HG02870 (cell line): ENCODE results near the gene SLC25A3.
"Not testable (repeated sequence)": the region's sequence is repeated elsewhere in the genome, so short reads cannot be mapped to it uniquely, and the experiment has no call there.

Experiments
- ATAC-seq: cut with Tn5 transposase; IDR thresholded peaks from one replicate; pipeline ENCODE4 v1.9.1; 2021; ENCODE audit warnings: mild to moderate bottlenecking, moderate library complexity; ENCODE audit not compliant: unreplicated experiment

SLC25A3 gene

GRCh38 chr12:98594050-98594835 is 757 bp downstream of the SLC25A3 start:
- ATAC-seq = peak; percentile 1

GRCh38 chr12:98595243-98595988 is 1.9 kb downstream of the SLC25A3 start:
- ATAC-seq = no peak

GRCh38 chr12:98597313-98597712 is 3.8 kb downstream of the SLC25A3 start:
- ATAC-seq = not testable (repeated sequence)

- no peak for ATAC-seq
Observed at GRCh38 chr12:98601924-98602323, 8.4 kb downstream of the SLC25A3 start.

- no peak for ATAC-seq
Observed at GRCh38 chr12:98606359-98606988, 13.0 kb downstream of the SLC25A3 start.

GRCh38 chr12:98610596-98610995 is 17.1 kb downstream of the SLC25A3 start:
- no peak for ATAC-seq

- peak; percentile 87 for ATAC-seq
Observed at GRCh38 chr12:98612696-98613334, 19.3 kb downstream of the SLC25A3 start.

- no peak for ATAC-seq
Observed at GRCh38 chr12:98618952-98619351, 25.5 kb downstream of the SLC25A3 start.

- peak; percentile 88 for ATAC-seq
Observed at GRCh38 chr12:98635657-98636323, 42.3 kb downstream of the SLC25A3 start.

GRCh38 chr12:98637068-98637467 is 43.6 kb downstream of the SLC25A3 start:
- no peak for ATAC-seq

- ATAC-seq = no peak
Observed at GRCh38 chr12:98638009-98638408, 44.5 kb downstream of the SLC25A3 start.

- ATAC-seq = no peak
Observed at GRCh38 chr12:98639491-98639890, 46.0 kb downstream of the SLC25A3 start.

- not testable (repeated sequence) for ATAC-seq
Observed at GRCh38 chr12:98642801-98643200, 49.3 kb downstream of the SLC25A3 start.

- peak; percentile 26 for ATAC-seq
Observed at GRCh38 chr12:98644433-98644711, 50.9 kb downstream of the SLC25A3 start.

- peak; percentile 82 for ATAC-seq
Observed at GRCh38 chr12:98644712-98645571, 51.5 kb downstream of the SLC25A3 start, which contains the start of the genes APAF1 and IKBIP. TSS of gene APAF1 (plus strand) at chr12:98645290. CDS start at chr12:98648360, 3,070 bp downstream. TSS of gene IKBIP (minus strand) at chr12:98644788. CDS start at chr12:98644701, 87 bp downstream.

- ATAC-seq = peak; percentile 0
Observed at GRCh38 chr12:98645572-98646067, 52.1 kb downstream of the SLC25A3 start.

- no peak for ATAC-seq
Observed at GRCh38 chr12:98646294-98647090, 53.0 kb downstream of the SLC25A3 start.

- no peak for ATAC-seq
Observed at GRCh38 chr12:98651328-98651727, 57.8 kb downstream of the SLC25A3 start.
